CD4-positive, CD25-positive, alpha-beta regulatory T cell (primary cell): ENCODE measurements around the gene ISLR. TPM values are rescaled to one million over a fixed set of nuclear protein-coding genes. Genes with fewer than 3 reads are reported as not detected.

Experiments
- ATAC-seq, 2 donors: fragments of 150-1000 bp; cut with Tn5 transposase; one replicate each; pipeline ENCODE4 v1.10.0; 2021; ENCODE audit warnings: low read depth in 2 of 2, moderate number of reproducible peaks in 2 of 2, moderate library complexity in 1 of 2
- DNase-seq, 3 donors: peaks; one replicate each; pipeline versions ENCODE4 v3.0.0 to v3.0.0-alpha.2; 2012 to 2022; ENCODE audit warnings: mixed read lengths in 1 of 3
- H3K27ac ChIP-seq: one replicate; pipeline ENCODE4 v1.7.0; 2013; ENCODE audit warnings: mild to moderate bottlenecking, low read length; ENCODE audit not compliant: insufficient read depth, poor library complexity, severe bottlenecking
- H3K27me3 ChIP-seq: one replicate; pipeline ENCODE4 v1.7.0; 2013; ENCODE audit warnings: low read length; ENCODE audit not compliant: control insufficient read depth, insufficient read depth
- H3K36me3 ChIP-seq: one replicate; pipeline ENCODE4 v1.7.0; 2013; ENCODE audit warnings: mild to moderate bottlenecking, low read length, moderate library complexity; ENCODE audit not compliant: control insufficient read depth, insufficient read depth
- H3K4me1 ChIP-seq: 2 replicates; pipeline ENCODE4 v1.7.0; 2013; ENCODE audit warnings: mild to moderate bottlenecking, low read length; ENCODE audit not compliant: insufficient read depth, control insufficient read depth, poor library complexity, severe bottlenecking
- H3K4me3 ChIP-seq: one replicate; pipeline ENCODE4 v1.7.0; 2013; ENCODE audit warnings: low read depth, mild to moderate bottlenecking, low read length, moderate library complexity
- H3K9me3 ChIP-seq, 2 experiments: 1 replicate in 1 of 2; 2 replicates in 1 of 2; pipeline ENCODE4 v1.7.0; 2013; ENCODE audit warnings: low read length in 2 of 2, mild to moderate bottlenecking in 1 of 2, moderate library complexity in 1 of 2; ENCODE audit not compliant: control insufficient read depth in 2 of 2
- H3K27ac Mint-ChIP-seq, 3 donors: one replicate each; pipeline ENCODE4 v1.8.0; 2020 to 2022; ENCODE audit warnings: mild to moderate bottlenecking in 3 of 3, mixed read lengths in 3 of 3, moderate library complexity in 2 of 3
- H3K27me3 Mint-ChIP-seq: one replicate; pipeline ENCODE4 v1.8.0; 2022; ENCODE audit warnings: mild to moderate bottlenecking, mixed read lengths
- H3K36me3 Mint-ChIP-seq: one replicate; pipeline ENCODE4 v1.8.0; 2020; ENCODE audit warnings: mixed read lengths
- H3K4me1 Mint-ChIP-seq, 4 donors: one replicate each; pipeline ENCODE4 v1.8.0; 2020 to 2022; ENCODE audit warnings: mixed read lengths in 4 of 4, mild to moderate bottlenecking in 1 of 4
- H3K4me3 Mint-ChIP-seq, 4 donors: one replicate each; pipeline ENCODE4 v1.8.0; 2020 to 2022; ENCODE audit warnings: mild to moderate bottlenecking in 4 of 4, mixed read lengths in 4 of 4, moderate library complexity in 3 of 4
- H3K9me3 Mint-ChIP-seq, 7 donors: one replicate each; pipeline ENCODE4 v1.8.0; 2020 to 2022; ENCODE audit warnings: mixed read lengths in 7 of 7, mild to moderate bottlenecking in 3 of 7, moderate library complexity in 2 of 7
- polyA plus RNA-seq, 4 donors: library from polyadenylated mRNA; unstranded; fragments of 300-500 nt; fragmentation: Illumina TruSeq; gene quantifications; one replicate each; pipeline ENCODE4 v1.2.3, GENCODE V29; 2021
- total RNA-seq: library from RNA; stranded (reverse); gene quantifications from one replicate; pipeline ENCODE4 v1.2.3, GENCODE V29; 2022

ISLR gene
- total and polyA plus RNA-seq, 5 donors from 2014 or later = not detected

DNA sequence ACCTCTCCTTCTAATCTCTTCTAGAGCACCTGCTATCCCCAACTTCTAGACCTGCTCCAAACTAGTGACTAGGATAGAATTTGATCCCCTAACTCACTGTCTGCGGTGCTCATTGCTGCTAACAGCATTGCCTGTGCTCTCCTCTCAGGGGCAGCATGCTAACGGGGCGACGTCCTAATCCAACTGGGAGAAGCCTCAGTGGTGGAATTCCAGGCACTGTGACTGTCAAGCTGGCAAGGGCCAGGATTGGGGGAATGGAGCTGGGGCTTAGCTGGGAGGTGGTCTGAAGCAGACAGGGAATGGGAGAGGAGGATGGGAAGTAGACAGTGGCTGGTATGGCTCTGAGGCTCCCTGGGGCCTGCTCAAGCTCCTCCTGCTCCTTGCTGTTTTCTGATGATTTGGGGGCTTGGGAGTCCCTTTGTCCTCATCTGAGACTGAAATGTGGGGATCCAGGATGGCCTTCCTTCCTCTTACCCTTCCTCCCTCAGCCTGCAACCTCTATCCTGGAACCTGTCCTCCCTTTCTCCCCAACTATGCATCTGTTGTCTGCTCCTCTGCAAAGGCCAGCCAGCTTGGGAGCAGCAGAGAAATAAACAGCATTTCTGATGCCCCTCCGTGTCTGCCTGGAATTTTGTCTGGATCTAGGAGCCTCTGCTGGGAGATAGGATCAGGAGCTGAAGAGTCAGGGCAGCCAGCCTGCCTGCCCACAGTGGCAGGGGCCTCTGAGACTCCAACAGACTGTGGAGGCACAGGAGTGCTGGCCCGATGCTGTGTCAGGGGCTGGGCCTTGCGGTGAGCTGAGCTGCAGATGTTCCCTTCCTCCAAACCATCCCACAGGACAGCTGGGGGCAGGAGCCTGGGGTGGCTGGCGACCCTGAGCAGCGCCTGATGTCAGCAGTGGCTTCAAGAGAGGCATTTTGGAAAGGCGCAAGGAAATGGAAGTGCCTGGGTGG is 3.0 kb downstream of the ISLR start:
- Mint-ChIP-seq H3K4me3 (no peak overlapping the region), H3K9me3 (peaks cover 0 to 1% (median 0%) of the 10 kb centered on the region in 7 donors), H3K27me3 (no peaks in the 10 kb centered on the region), H3K36me3 (no peaks in the 10 kb centered on the region), H3K27ac (peak overlapping the region in 1 of 3 donors; percentile 73), H3K4me1 (no peaks in the 10 kb centered on the region)
- Histone ChIP-seq H3K27me3 (no peaks in the 10 kb centered on the region), H3K4me3 (no peak overlapping the region), H3K4me1 (no peaks in the 10 kb centered on the region), H3K36me3 (no peaks in the 10 kb centered on the region), H3K9me3 (no peaks in the 10 kb centered on the region), H3K27ac (no peak overlapping the region)
- DNase-seq (no peak), ATAC-seq (no peak)

- Histone ChIP-seq H3K4me1 (no peaks in the 10 kb centered on the region), H3K36me3 (no peaks in the 10 kb centered on the region), H3K27me3 (no peaks in the 10 kb centered on the region), H3K27ac (no peak overlapping the region), H3K4me3 (no peak overlapping the region), H3K9me3 (no peaks in the 10 kb centered on the region)
- DNase-seq (no peak), ATAC-seq (no peak)
- H3K4me3 Mint-ChIP-seq = no peak overlapping the region
- peaks cover 4% of the 10 kb centered on the region for H3K27me3 Mint-ChIP-seq
- H3K27ac Mint-ChIP-seq = peak overlapping the region in 1 of 3 donors; percentile 79
- no peaks in the 10 kb centered on the region for H3K4me1 Mint-ChIP-seq
- H3K36me3 Mint-ChIP-seq = no peaks in the 10 kb centered on the region
- H3K9me3 Mint-ChIP-seq = peaks cover 0 to 1% (median 0%) of the 10 kb centered on the region in 7 donors
Observed at GRCh38 chr15:74178326-74179100, 5.0 kb downstream of the ISLR start.

- DNase-seq (no peak), ATAC-seq (no peak)
- Histone ChIP-seq H3K27ac (no peak overlapping the region), H3K36me3 (no peaks in the 10 kb centered on the region), H3K4me3 (no peak overlapping the region), H3K27me3 (no peaks in the 10 kb centered on the region), H3K9me3 (no peaks in the 10 kb centered on the region), H3K4me1 (no peaks in the 10 kb centered on the region)
- H3K9me3 Mint-ChIP-seq = peaks cover 0 to 1% (median 0%) of the 10 kb centered on the region in 7 donors
- no peak overlapping the region for H3K4me3 Mint-ChIP-seq
- peaks cover 9% of the 10 kb centered on the region for H3K27me3 Mint-ChIP-seq
- H3K27ac Mint-ChIP-seq = no peak overlapping the region
- H3K4me1 Mint-ChIP-seq = no peaks in the 10 kb centered on the region
- no peaks in the 10 kb centered on the region for H3K36me3 Mint-ChIP-seq
Observed at GRCh38 chr15:74179101-74179841, 5.8 kb downstream of the ISLR start.

- no peak for ATAC-seq
- Histone ChIP-seq H3K4me3 (no peak overlapping the region), H3K27ac (no peak overlapping the region), H3K9me3 (no peaks in the 10 kb centered on the region), H3K4me1 (no peaks in the 10 kb centered on the region), H3K27me3 (no peaks in the 10 kb centered on the region), H3K36me3 (no peaks in the 10 kb centered on the region)
- DNase-seq = no peak
- Mint-ChIP-seq H3K9me3 (peaks cover 0 to 1% (median 0%) of the 10 kb centered on the region in 7 donors), H3K4me1 (no peaks in the 10 kb centered on the region), H3K27me3 (peaks cover 9% of the 10 kb centered on the region), H3K4me3 (no peak overlapping the region), H3K36me3 (no peaks in the 10 kb centered on the region), H3K27ac (no peak overlapping the region)
Observed at GRCh38 chr15:74179983-74180880, 6.7 kb downstream of the ISLR start.

GRCh38 chr15:74180881-74181602 is 7.5 kb downstream of the ISLR start:
- H3K4me1 ChIP-seq = no peaks in the 10 kb centered on the region
- no peak overlapping the region for H3K27ac ChIP-seq
- H3K36me3 Mint-ChIP-seq = no peaks in the 10 kb centered on the region
- no peaks in the 10 kb centered on the region for H3K4me1 Mint-ChIP-seq
- no peaks in the 10 kb centered on the region for H3K9me3 ChIP-seq
- H3K4me3 ChIP-seq = no peak overlapping the region
- H3K9me3 Mint-ChIP-seq = peaks cover 0 to 1% (median 0%) of the 10 kb centered on the region in 7 donors
- H3K27me3 Mint-ChIP-seq = peaks cover 9% of the 10 kb centered on the region
- no peaks in the 10 kb centered on the region for H3K36me3 ChIP-seq
- H3K4me3 Mint-ChIP-seq = no peak overlapping the region
- H3K27ac Mint-ChIP-seq = peak overlapping the region in 1 of 3 donors; percentile 90
- ATAC-seq (no peak), DNase-seq (no peak)
- H3K27me3 ChIP-seq = no peaks in the 10 kb centered on the region

GRCh38 chr15:74182131-74182530 is 8.6 kb downstream of the ISLR start:
- Histone ChIP-seq H3K4me1 (no peaks in the 10 kb centered on the region), H3K36me3 (no peaks in the 10 kb centered on the region), H3K4me3 (no peak overlapping the region), H3K27ac (no peak overlapping the region), H3K27me3 (no peaks in the 10 kb centered on the region), H3K9me3 (no peaks in the 10 kb centered on the region)
- Mint-ChIP-seq H3K27me3 (peaks cover 9% of the 10 kb centered on the region), H3K9me3 (peaks cover 0 to 1% (median 0%) of the 10 kb centered on the region in 7 donors), H3K27ac (peak overlapping the region in 1 of 3 donors; percentile 63), H3K4me1 (no peaks in the 10 kb centered on the region), H3K36me3 (no peaks in the 10 kb centered on the region), H3K4me3 (peak overlapping the region in 1 of 4 donors; percentile 34)
- ATAC-seq = no peak
- no peak for DNase-seq
